SH-SY5Y (cell line): ENCODE results near the gene SLC12A5.

Experiments used
- GATA2 ChIP-seq: IDR thresholded peaks from 2 replicates; pipeline ENCODE4 v1.6.1; 2011; ENCODE audit warnings: mild to moderate bottlenecking, low read depth, low read length
- GATA3 ChIP-seq: IDR thresholded peaks from 2 replicates; pipeline ENCODE4 v1.6.1; 2011; ENCODE audit warnings: low read depth, mild to moderate bottlenecking, low read length, moderate library complexity

Gene SLC12A5

GRCh38 chr20:46050885-46051284 is 21.9 kb downstream of the SLC12A5 start:
- TF ChIP-seq GATA3, result no peak
- TF ChIP-seq GATA2, result no peak

GRCh38 chr20:46051556-46052308 is 22.7 kb downstream of the SLC12A5 start:
- TF ChIP-seq GATA3 (no peak), GATA2 (no peak)

DNA sequence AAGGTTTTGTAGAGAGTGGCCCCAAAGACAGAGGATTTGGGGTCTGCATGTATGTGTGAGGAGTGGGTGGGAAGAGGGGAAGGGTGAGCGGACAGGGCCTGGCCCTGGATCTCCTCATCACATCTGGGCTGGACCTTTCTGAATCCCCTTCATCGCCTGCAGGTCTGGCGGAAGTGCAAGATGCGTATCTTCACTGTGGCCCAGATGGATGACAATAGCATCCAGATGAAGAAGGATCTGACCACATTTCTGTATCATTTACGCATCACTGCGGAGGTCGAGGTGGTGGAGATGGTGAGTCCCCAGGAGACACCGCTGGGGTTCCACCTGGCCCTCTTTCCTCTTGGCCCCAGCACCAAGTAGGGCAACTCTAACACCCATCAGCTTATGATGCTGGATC is 24.4 kb downstream of the SLC12A5 start:
- no peak for TF ChIP-seq GATA2
- no peak for TF ChIP-seq GATA3

- no peak for TF ChIP-seq GATA2
- TF ChIP-seq GATA3, result no peak
These were observed 25.6 kb downstream of the SLC12A5 start for GRCh38 chr20:46054606-46055005.

- TF ChIP-seq GATA2, result no peak
- no peak for TF ChIP-seq GATA3
These were observed 26.3 kb downstream of the SLC12A5 start for GRCh38 chr20:46055269-46055668.

DNA sequence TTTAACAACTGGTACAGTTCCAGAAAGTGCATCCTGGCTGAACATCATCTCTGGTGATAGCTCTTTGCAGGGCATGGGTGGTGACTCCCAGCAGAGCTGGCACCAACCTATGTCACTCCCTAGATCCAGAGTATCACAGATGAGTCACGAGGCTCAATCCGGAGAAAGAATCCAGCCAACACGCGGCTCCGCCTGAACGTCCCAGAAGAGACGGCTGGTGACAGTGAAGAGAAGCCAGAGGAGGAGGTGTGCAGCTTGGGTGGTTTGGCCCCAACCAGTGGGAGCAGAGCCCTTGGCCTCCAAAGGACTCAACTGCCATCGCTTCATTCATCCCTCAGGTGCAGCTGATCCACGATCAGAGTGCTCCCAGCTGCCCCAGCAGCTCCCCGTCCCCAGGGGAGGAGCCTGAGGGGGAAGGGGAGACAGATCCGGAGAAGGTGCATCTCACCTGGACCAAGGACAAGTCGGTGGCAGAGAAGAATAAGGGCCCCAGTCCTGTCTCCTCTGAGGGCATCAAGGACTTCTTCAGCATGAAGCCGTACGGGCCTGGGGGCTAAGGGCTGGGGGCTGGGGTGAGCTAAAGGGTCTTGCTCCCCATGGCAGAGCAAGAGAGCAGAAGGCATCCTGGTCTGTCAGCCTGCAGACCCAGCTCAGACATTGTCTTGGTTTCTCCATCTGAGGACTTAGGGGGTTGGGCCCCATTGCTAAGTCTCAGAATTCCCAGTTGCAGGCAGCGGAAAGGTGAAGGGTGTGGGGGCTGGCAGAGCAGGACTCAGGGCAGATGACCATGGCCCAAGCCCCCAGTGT is 27.2 kb downstream of the SLC12A5 start:
- TF ChIP-seq GATA3 (no peak), GATA2 (no peak)

GRCh38 chr20:46056970-46057855 is 28.2 kb downstream of the SLC12A5 start:
- TF ChIP-seq GATA2 (no peak), GATA3 (no peak)

GRCh38 chr20:46057856-46058598 is 29.0 kb downstream of the SLC12A5 start:
- TF ChIP-seq GATA3, result no peak
- no peak for TF ChIP-seq GATA2

DNA sequence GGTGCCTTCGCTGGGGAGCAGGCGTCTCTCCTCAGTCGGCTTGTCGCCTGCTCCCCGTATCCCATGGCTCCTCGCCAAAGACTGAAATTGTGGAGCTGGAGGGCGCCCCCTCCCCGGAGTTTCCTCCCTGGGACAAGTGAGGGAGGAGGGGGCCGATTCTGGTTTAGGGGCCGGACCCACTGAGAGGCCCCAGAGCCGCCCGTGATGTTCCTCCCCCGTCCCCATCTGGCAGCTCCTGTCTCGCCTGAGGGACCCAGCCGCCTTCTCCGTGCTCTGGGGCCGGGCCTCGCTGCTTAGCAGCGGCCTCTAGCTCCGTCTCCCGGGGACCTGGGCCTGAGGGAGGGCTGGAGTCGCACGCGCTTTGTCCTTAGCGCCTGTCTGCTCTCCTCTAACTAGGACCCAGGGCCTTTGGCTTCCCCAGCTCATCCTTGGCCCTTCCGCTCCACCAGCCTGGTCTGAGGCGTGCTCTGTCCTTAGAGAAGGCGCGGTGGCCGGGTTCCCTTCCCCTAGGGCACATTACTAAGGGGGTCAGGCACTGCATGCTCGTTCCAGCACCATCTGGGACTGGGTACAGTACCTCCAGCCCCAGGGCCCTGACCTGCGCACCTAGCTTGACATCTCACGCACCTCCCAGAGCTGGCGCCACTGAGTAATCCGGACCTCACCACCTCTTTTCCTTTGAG is 29.7 kb downstream of the SLC12A5 start:
- TF ChIP-seq GATA2, result no peak

GRCh38 chr20:46060301-46060881 is 31.4 kb downstream of the SLC12A5 start:
- TF ChIP-seq GATA2 (no peak), GATA3 (no peak)

- TF ChIP-seq GATA2 (no peak), GATA3 (no peak)
These were observed 32.0 kb downstream of the SLC12A5 start for GRCh38 chr20:46060975-46061374.

- TF ChIP-seq GATA3 (no peak), GATA2 (no peak)
These were observed 33.1 kb downstream of the SLC12A5 start for GRCh38 chr20:46062151-46062550.

GRCh38 chr20:46062621-46063020 is 33.6 kb downstream of the SLC12A5 start:
- TF ChIP-seq GATA3 (no peak), GATA2 (no peak)
